8988T (cell line): ENCODE results near the gene PFN1.
"Not testable (repeated sequence)": the region's sequence is repeated elsewhere in the genome, so short reads cannot be mapped to it uniquely, and the experiment has no call there.

Experiments
- DNase-seq: peaks from one replicate; pipeline ENCODE4 v3.0.0; 2011

The PFN1 gene

DNA sequence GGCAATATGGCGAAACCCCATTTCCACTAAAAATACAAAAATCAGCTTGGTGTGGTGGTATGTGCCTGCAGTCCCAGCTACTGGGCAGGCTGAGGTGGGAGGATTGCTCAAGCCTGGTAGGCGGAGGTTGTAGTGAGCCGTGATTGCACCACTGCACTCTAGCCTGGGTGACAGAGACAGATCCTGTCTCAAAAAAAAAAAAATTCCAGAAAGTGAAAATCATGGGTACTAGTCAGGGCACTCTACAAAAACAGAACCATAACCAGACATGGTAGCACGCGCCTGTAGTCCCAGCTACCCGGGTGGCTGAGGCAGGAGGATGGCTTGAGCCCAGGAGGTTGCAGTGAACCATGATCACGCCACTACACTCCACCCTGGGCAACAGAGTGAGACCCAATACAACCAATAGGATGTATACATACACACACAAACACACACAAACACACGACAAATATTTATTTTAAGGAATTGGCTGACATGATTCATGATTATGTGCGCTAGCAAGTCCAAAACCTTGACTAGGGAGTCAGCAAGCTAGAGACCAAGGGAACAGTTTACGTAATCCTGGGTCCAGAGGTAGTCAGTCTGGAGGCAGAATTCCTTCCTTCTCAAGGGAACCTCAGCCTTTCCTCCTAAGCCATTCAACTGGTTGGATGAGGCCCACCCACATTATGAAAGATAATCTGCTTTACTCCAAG is 27.8 kb downstream of the PFN1 start:
- no peak for DNase-seq

DNA sequence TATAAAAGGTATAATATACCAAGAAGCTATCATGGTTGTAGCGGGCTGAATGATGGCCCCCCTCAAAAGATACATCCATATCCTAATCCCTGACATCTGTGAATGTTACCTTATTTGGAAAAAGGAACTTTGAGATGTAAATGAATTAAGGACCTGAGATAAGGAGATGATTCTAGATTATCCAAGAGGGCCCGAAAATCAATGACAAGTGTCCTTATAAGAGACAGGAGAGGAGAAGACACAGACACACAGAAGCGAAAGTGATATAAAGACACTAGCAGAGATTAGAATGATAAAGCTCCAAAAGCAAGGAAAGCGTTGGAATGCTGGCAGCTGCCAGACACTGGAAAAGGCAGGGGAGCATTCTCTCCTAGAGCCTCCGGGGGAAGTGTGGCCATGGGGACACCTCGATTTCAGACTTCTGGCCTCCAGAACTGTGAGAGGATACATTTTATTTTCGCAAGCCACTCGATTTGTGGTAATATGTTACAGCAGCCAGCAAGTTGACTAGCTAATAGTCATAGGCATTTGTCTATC is 28.8 kb downstream of the PFN1 start:
- no peak for DNase-seq

DNA sequence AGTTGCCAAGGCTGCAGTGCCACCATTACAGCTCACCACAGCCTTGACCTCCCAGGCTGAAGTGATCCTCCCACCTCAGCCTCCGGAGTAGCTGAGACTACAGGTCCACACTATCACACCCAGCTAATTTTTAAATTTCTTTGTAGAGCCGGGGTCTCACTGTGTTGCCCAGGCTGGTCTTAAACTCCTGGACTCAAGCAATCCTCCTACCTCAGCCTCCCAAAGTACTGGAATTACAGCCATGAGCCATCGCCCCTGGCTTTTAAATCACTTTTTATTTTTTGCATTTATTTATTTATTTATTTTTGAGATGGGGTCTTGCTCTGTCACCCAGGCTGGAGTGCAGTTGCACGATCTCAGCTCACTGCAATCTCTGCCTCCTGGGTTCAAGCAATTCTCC is 33.8 kb downstream of the PFN1 start:
- DNase-seq, result not testable (repeated sequence)

DNA sequence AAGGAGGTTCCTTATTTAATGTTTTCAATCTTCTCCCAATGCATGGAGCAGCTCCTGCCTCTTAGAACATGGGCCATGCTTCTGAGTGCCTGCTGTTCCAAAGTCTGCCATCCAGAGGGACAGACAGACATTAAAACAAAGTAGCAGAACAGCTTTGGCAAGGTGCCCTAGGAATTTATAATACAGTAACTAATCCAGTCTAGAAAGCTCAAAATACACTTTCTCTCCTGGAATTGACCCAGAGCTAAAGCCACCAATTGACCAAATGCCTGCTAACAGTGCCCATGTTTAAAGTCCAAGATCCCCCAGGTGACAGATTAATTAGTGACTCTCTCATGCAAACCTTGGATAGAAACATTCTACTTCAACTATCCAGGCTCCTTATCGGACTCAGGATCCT is 34.3 kb downstream of the PFN1 start:
- no peak for DNase-seq

DNA sequence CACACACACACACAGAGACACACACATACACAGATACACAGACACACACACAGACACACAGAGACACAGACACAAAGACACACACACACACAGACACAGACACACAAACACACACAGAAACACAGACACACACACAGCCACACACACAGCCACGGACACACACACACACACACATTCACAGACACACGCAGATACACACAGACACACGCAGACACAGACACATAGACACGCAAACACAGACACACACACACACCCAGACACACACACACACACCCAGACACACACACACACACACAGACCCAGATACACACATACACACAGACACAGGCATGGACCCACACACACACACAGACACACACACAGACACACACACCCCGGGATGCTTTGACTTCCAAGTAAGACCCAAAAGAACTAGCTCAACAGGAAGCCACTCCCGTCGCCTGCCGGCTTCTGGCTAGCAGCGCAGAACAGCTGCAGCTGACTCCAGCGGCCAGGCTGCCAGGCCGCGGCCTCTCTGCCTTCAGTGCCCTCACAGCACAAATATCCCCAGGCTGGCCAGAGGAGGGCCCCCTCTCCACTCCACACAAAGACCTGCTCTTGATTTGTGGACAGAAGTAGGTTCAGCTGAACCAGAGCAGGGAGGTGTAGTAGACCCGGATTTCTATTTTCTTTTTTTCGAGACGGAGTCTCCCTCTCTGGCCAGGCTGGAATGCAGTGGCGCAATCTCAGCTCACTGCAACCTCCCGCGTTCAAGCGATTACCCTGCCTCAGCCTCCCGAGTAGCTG is 39.4 kb downstream of the PFN1 start:
- DNase-seq, result peak; percentile 45

DNA sequence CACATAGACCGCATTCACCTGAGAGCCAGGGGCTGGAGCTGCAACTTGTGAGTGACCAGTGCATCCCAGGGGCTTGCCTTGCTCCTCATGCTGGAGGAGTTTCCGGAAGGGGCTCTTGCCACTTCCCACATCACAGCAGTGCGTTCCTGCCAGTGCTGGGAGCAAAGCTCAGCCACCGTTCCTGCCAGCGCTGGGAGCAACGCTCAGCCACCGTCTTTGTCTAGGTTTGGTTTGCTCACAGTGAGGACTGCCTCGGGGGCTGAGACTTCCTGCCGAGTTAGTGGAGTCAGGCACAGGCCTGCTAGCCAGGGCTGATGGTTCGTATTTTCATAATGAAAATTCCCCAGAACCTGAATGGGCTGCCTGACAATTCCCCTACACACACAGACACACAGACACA is 40.0 kb downstream of the PFN1 start:
- no peak for DNase-seq

DNA sequence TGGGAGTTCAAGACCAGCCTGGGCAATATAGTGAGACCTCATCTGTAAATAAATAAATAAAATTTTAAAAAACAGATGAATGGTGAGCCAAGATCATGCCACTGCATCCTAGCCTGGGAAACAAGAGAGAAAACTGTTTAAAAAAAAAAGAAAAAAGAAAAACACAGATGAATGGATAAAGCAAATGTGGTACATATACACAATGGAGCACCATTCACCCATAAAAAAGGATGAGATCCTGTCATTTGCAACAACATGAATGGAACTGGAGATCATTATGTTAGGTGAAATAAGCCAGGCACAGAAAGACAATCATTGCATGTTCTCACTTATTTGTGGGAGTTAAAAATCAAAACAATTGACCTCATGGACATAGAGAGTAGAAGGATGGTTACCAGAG is 41.7 kb downstream of the PFN1 start:
- not testable (repeated sequence) for DNase-seq

DNA sequence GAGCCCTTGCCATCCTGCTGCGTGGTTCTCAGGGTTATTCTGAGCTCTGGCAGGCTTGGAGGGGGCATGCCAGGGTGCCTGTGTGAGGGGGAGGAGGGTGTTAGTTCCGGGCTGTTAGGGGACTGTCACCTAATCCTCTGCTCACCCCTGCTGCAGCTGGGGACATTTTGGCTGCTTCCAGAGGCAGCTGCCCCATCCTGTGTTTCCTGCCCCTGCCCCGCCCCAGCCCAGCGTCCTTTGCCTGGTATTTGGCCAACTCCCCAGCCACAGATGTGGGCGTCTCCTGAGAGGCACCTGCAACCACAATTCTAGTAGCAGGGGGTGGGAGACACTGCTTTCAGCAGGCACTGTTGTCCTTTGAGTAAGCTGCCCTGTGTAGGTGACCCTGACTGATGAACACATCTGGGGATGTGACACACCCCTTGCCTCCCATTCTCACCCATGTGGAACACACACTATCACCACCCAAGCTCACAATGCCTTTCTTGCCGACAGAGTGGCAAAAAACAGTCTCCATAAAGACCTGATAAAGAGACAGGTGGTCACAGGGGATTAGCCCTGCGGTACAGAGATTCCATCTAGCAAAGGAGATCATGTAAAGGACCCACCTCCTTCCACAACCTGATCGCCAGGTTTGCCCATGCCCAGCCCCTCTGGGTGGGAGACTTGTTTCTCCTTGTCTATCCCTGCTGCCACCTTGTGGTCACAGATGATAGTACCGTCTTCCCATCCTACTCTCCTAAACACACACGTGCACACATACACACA is 45.1 kb downstream of the PFN1 start, which contains the start of gene CHRNE:
Gene CHRNE (minus strand): TSS at position 48 of the 768 bp plus-strand sequence. CDS start 35 bp downstream, at position 13.
- DNase-seq, result peak; percentile 40

DNA sequence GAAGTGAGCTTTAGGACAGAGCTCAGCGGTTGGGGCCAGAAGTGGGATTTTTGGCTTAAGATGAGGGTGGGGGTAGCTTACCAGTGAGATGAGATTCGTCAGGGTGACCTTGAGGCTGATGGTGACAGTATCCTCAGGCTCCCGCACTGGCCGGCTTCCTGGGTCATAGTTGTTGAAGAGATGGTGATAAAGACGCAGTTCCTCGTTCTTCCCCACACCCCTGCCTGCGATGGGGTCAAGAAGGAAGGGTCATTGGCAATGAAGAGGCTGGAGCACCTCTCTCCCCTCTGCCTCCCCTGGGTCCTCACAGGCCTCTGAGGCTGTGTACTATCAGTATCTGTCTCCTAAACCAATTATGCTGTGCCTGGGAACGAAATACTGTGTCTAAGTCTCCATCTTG is 45.8 kb downstream of the PFN1 start:
- DNase-seq, result no peak

DNA sequence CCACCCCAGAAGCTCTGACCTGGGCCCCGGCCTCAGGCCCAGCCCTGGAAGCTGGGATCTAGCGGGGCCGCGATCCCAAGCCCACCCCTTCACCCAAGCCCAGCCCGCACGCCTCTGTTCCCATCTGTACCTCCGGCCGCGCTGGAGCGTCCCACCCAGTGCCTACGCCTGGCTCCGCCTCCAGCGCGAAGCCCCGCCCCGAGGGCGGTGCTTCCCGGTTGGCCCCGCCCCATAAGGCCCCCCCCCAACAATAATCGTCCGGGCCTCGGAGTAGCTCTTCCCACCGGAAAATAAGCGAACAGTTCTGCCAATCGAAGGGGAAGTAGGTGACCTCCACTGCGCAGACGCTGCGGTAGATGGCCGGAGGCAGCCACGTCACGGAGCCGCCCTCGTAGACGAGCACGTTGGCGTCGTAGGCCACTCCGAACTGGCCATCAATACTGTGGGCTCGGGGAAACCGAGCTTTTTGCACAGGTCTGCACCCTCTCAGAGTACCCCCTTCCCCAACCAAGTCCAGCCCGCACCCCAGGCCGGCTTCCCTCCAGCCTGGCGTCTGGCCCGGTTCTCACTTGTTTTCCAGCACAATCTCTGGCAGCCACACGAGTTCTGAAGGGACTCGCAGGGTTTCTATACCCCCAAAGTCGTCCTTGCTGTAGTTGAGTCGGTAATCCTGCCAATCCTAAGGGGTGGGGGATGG is 46.5 kb downstream of the PFN1 start:
- no peak for DNase-seq

DNA sequence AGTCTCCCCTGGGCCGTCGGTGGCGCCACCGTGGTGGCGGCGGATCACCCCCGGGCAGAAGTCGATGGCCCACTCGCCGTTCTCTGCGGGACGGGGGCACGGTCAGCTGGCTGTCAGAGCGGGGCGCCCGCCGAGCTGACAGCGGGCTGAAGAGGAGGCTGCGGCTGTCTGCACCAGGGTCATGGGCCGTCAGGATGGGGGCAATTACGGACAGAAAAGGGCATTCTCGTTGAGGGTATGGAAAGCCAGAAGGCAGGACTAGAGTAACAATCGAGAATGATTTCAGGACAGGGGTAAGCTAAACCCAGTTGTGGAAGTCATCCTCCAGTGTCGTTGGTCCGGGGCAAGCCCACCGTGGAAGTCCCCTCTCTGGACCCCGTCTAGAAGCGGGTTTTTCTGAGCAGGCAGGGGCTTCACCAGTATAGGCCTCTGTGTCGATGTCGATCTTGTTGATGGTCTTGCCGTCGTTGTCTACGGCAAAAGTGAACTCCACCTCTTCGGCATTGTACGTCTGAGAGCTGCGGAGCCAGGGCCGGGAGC is 47.2 kb downstream of the PFN1 start:
- peak; percentile 18 for DNase-seq

DNA sequence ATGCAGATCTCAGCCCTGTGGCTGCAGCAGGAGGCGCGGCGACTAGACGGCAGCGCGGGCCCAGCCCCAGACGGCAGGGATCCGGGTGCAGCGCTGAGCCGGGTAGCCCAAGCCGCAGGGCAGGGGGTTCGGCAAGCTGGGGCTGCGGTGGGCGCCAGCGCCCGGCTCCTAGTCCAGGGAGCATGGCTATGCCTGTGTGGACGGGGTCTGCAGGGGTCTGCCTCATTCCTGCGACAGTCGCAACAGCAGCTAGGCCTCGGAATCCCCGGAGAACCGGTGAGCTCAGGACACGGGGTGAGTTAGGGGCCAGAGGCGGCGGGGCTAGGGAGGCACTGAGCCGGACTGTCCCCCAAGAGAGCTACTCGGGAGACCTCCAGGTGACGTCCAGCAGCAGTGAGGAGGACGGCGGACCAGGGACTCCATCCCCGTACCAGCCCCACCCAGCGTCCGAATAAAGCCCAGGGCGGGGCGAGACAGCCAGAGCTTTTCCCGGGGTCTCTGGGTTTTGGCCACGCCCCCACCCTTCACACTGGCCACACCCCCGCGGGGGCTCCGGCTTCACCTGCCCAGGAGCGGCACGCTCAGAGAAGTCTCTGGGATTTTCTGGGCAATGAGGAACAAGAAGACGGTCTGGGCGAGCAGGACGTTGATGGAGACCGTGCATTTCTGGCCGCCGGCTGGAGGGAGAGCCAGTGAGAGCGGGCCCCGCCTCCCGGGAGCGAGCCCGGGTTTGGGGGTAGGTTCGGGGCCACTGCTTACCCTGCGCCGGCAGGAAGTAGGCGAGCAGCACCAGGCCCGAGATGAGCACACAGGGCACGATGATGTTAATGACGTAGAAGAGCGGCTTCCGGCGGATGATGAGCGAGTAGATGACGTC is 47.9 kb downstream of the PFN1 start:
- no peak for DNase-seq

DNA sequence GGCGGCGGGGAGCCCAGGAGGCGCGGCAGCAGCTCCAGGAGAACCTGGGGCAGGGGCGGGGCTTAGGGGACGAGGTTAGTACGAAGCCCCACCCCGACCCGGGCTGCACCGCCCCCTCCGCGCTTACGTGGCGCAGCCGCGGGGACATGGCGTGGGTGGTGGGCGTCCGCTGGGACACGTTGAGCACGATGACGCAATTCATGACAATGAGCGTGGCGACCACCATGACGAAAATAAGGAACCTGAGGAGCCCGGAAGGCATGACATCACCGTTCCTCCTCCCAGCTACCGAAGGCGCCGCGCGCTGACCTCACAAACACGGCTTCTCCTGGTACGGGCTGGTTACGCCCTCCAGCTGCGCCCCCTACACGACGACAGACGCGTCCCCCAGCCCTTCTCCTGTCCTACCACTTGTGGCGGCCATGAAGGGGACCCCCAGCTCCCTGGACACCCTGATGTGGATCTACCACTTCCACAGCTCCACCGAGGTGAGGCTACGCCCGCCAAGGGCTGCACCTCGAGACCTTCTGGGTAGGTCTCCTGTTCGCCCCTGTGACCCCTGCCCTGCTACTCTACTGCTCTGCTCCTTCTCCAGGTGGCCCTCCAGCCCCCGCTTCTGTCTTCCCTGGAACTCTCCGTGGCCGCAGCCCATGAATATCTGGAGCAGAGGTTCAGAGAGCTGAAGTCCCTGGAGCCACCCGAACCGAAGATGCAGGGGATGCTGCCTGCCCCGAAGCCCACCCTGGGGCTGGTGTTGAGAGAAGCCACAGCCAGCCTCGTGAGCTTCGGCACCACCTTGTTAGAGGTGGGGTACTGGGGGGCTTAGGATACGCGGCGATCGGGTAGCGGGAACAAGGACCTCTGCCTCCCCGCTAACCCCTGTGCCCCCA is 48.7 kb downstream of the PFN1 start, which contains the start of gene C17orf107:
Gene C17orf107 (plus strand): TSS at position 196 of the 890 bp plus-strand sequence. CDS start 227 bp downstream, at position 423.
- DNase-seq, result no peak

DNA sequence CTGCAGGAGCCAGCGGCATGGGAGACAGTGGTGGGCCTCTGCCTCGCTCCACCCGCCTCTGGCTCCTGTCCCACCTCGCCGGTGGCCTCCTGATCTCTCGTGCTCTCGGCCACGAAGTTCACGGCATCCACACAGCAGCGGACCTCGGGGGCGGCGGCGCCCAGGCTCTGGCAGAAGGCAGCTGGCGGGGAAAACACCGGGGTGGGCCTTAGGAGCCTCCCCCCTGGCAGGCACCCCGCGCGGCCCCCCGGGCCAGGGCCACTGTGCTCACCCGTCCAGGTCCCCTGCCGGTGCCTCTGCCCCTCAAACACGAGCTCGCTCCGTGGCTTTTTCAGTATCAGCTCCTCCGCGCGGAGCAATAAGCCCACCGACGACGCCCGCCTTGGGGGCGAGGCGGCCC is 49.4 kb downstream of the PFN1 start:
- no peak for DNase-seq

DNA sequence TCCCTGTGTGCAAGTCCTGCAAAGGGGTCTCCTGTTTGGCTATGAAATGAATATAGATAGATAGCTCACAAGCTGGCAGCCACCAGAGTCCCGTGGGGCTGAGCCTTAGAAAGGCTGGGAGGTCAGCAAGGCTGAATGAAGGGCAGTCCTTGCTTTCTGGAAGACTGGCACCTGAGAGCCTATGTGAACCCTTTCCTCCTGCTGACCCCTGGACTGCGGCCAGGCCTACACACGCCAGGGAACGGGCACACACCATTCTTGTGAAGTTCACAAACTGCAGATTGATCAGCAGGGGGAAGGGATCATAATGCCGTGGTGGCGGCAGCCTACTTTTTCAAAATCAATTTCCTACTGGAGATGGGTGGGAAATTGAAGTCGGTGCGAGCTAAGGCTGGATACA is 50.0 kb downstream of the PFN1 start:
- DNase-seq, result no peak

DNA sequence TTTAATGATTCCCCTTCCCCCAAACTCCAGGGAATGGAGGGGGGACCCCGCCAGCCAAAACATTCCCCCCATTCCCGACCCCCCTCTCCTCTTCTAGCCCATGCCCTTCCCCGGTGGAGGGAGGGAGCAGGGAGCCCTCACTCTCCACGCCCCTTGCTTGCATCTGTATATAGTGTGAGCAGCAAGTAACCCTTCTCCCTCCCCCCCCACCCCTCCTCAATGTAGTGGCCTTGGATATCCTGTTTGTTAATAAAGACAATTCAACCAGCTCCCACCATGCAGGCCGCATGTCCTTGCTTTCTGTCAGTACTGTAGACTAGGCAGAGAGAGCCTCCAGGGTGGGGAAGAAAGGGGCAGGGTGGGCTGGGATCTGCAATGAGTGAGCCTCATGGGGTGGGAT is 50.5 kb downstream of the PFN1 start:
- no peak for DNase-seq

DNA sequence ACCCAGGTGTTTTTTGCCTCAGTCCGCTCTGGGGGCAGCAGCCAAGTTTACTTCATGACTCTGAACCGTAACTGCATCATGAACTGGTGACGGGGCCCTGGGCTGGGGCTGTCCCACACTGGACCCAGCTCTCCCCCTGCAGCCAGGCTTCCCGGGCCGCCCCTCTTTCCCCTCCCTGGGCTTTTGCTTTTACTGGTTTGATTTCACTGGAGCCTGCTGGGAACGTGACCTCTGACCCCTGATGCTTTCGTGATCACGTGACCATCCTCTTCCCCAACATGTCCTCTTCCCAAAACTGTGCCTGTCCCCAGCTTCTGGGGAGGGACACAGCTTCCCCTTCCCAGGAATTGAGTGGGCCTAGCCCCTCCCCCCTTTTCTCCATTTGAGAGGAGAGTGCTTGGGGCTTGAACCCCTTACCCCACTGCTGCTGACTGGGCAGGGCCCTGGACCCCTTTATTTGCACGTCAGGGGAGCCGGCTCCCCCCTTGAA is 51.1 kb downstream of the PFN1 start:
- DNase-seq, result no peak

DNA sequence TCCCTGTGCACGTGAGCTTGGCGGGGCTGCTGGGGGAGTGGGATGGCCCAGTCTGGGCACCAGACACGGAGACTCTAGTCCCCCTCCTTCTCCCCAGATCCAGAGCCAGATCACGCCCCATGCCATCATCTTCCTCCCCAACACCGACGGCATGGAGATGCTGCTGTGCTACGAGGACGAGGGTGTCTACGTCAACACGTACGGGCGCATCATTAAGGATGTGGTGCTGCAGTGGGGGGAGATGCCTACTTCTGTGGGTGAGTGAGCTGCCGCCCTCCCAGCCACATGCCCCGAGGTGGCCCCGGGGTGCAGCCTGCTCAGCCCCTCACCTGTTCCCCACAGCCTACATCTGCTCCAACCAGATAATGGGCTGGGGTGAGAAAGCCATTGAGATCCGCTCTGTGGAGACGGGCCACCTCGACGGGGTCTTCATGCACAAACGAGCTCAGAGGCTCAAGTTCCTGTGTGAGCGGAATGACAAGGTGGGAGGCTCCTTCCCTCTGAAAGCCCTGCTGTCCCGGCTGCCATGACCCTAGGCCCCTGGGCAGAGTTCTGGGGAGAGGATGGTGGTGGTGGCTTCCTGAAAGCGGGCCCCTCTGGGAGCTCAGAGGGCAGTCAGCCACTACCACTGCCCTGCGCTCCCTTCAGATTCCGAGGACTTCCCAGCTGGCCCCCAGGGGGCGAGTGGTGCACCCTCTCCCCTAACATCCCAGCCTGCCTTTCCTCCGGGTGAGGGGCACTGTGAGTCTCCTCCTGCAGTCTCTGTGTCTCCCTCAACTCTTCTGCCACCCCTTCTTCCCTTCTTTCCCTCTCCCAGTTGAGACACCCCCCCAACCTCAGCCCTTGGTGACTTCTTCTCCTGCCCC is 51.8 kb downstream of the PFN1 start:
- DNase-seq, result no peak
